ENCODE data around the gene YY2.

YY2 gene

DNA sequence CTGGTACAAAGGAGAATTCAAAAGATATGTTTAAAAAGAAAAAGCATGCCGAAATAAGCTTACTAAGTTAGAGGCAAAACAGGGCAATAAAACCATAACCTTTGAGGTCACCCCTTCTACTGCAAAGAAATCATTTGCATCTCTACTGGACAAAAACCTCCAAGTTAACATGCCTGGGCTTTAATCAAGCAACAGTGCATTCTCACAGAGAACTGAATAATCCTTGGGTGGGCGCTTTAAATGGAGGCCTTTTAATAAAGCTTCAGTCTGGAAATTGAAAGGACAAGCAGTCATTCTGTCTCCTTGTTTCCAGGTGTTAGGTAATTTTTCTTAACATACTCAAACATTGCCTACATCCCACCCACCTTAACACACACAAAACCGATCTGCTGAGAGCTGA lies 50.2 kb downstream of the YY2 start:
- TF ChIP-seq, protein P1, sequence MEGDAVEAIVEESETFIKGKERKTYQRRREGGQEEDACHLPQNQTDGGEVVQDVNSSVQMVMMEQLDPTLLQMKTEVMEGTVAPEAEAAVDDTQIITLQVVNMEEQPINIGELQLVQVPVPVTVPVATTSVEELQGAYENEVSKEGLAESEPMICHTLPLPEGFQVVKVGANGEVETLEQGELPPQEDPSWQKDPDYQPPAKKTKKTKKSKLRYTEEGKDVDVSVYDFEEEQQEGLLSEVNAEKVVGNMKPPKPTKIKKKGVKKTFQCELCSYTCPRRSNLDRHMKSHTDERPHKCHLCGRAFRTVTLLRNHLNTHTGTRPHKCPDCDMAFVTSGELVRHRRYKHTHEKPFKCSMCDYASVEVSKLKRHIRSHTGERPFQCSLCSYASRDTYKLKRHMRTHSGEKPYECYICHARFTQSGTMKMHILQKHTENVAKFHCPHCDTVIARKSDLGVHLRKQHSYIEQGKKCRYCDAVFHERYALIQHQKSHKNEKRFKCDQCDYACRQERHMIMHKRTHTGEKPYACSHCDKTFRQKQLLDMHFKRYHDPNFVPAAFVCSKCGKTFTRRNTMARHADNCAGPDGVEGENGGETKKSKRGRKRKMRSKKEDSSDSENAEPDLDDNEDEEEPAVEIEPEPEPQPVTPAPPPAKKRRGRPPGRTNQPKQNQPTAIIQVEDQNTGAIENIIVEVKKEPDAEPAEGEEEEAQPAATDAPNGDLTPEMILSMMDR (conservative IDR thresholded peaks at IDR 0.05; ENCODE audit: low read depth, low read length), result no peak
- no peak for DNase-seq (ENCODE audit: low read depth)
- H3K4me3 ChIP-seq (ENCODE audit: low read length), result no peak overlapping the region

- TF ChIP-seq, protein P1 (conservative IDR thresholded peaks at IDR 0.05; ENCODE audit: low read depth, low read length), result no peak
- DNase-seq (ENCODE audit: low read depth), result no peak
- H3K4me3 ChIP-seq (ENCODE audit: low read length), result no peak overlapping the region
Measured at GRCh38 chrX:21907260-21907659, 51.5 kb downstream of the YY2 start.

Measured in retinal pigment epithelial cell (primary cell).